ENCODE data around the gene TYRO3. TPM values are rescaled to one million over a fixed set of nuclear protein-coding genes. Genes with fewer than 3 reads are reported as not detected.

TYRO3 gene
- total RNA-seq: 15.4 and 24.0 TPM in 2 replicates

DNA sequence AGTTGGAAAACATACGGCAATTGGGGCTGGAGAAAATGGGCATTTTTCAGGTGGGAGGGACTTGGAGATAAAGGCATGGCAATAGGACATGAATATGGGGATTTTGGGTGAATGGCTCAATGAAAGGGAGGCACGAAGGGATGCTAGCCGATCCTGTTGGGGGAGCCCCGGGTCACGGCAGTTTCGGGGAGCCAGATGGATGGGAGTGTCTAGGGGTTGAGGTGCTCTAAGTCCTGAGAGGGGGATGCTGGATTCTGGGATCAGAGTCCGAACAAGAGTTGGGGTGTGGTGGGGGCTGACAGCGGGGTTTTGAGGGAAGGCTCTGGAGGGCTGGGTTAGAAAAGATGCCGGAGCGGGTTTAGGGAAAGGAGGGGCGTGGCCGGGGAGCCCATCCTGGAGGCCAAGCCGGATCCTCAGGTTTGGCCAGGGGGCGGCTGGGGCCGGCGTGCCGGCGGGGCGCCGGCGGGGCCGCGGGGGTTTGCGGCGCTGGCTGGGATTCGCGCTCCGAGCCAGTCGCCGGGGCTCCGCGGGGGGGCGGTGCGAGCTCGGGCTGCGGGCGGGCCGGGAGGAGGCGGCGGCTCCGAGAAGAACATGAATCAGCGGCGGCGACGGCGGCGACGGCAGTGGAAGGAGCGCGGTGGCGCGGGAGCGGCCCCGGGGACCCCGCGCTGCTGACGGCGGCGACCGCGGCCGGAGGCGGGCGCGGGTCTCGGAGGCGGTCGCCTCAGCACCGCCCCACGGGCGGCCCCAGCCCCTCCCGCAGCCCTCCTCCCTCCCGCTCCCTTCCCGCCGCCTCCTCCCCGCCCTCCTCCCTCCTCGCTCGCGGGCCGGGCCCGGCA, at the start of gene TYRO3:
TYRO3 (plus strand) TSS at position 813 of the 839 bp plus-strand sequence. CDS start 46 bp downstream, outside the sequence.

DNA sequence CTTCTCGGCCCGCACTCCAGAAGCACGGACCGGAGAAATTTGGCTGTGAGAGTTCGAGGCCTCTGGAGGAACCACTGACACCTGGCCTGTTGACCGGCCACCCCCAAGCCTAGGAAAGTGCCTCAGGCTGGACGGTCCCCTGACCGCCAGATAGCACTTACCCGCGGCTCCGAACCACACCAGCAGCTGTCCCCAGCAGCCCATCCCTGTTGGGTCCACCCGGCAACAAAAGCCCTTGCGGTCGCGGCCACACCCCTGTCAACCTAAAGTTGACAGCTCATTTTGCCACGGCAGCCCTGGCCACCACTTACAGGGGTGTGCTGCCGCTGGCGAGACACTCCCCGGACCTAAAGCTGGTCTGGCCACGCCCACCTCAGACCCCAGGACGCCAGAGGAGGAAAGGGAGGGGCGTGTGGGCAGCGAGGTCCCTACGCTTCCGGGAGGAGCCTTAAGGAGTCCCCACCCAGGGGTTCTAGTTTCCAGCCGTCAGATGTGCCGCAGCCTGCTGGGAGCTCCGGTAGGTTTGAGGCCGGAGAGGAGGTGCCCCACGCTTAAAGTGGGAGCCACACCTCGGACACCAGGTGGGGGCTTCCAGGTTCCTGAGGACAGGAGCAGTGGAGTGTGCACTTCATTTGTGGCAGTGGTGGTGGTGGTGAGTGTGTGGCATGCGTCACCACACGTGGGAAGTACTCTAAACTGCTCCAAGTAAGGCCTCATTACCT, 45.3 kb upstream of the TYRO3 start, which contains the start of gene LTK:
LTK (minus strand) TSS at position 322 of the 722 bp plus-strand sequence; CDS start at position 204, 118 bp downstream.

Other genes with a start within 250 kb of the TYRO3 start
- 0.58 TPM in 1 of 2 replicates, not detected in the other for gene OIP5, start 226.6 kb upstream of the TYRO3 start, total RNA-seq
- 10.1 and 10.9 TPM in 2 replicates for gene NUSAP1, start 226.3 kb upstream of the TYRO3 start, total RNA-seq
- 9.9 and 27.1 TPM in 2 replicates for gene NDUFAF1, start 156.7 kb upstream of the TYRO3 start, total RNA-seq
- gene RTF1, start 142.1 kb upstream of the TYRO3 start, total RNA-seq: 12.9 and 28.1 TPM in 2 replicates
- gene ITPKA, start 65.3 kb upstream of the TYRO3 start, total RNA-seq: 2.8 and 4.8 TPM in 2 replicates
- not detected in 2 replicates for gene LTK, start 45.4 kb upstream of the TYRO3 start, total RNA-seq
- 19.8 and 21.6 TPM in 2 replicates for gene RPAP1, start 15.0 kb upstream of the TYRO3 start, total RNA-seq
- 11.3 and 14.2 TPM in 2 replicates for gene MGA, start 101.2 kb downstream of the TYRO3 start, total RNA-seq
- 4.4 and 5.2 TPM in 2 replicates for gene MAPKBP1, start 215.3 kb downstream of the TYRO3 start, total RNA-seq

Data from pericardium fibroblast (primary cell).